ENCODE results near the gene P2RX6.
"Not testable (repeated sequence)": the region's sequence is repeated elsewhere in the genome, so short reads cannot be mapped to it uniquely, and the experiment has no call there.

P2RX6 gene

DNA sequence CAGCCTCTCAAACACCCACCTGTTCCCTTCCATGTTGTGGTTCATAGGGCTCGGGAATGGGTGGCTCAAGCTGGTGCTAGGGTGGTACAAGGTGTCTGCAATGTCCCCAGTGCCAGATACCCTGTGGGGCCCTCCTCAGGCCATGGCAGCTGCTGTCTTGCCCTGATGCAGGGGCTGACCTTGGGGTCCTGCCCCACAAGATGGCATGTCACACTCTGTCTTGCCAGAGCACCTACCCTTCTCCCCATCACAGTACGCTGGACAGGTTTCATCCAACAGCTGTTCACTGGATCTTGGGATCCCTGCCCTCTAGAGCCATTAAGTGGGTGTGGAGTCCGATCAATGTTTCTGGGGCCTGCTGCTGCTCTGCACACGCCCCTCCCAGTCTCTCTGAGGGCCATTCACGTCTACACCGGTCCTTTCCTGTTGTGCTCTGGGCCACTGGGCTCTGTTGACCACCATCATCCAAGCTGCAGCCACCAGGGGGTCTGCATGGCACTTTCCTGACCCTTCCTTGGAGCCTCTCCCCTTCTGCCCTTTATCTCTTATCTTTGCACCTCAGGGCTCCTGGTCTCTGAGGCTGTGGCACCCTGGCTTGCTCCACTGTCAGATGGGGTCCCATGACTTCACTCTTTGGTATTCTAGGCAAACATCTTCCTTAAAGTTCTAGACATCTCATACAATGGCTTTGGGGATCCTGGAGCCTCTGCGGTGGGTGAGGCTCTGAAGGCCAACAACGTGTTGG lies 37.9 kb downstream of the P2RX6 start:
- no peak for DNase-seq (ENCODE audit: low read depth in 2 of 2)

DNA sequence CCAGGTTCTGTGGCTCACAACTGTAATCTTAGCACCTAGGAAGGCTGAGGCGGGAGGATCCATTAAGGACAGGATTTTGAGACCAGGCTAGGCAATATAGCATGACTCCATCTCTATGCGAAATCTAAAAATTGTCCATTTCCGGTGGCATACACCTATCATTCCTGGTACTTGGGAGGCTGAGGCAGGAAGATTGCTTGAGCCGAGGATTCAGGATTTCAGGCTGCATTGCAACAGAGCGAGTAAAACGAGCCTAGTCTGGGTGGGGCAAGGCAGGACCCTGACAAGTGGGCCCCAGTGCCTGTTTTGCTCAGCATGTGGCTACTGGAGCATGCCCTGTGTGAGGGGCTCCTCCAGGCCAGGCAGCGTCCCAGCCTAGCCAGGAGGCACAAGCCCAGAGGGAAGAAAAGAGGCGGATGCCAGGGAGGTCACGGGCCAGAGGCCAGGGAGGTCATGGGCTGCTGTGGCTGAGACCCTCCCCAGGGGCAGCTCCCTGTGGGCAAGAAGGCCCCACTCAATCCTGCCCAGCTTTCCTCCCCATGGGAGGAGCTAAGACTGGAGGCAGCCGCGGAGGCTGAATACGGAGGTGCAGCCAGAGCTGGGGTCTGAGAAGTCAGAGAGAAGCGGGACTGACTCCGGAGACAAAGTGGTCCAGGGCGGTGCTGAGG lies 39.2 kb downstream of the P2RX6 start:
- DNase-seq (ENCODE audit: low read depth in 2 of 2): no peak

DNA sequence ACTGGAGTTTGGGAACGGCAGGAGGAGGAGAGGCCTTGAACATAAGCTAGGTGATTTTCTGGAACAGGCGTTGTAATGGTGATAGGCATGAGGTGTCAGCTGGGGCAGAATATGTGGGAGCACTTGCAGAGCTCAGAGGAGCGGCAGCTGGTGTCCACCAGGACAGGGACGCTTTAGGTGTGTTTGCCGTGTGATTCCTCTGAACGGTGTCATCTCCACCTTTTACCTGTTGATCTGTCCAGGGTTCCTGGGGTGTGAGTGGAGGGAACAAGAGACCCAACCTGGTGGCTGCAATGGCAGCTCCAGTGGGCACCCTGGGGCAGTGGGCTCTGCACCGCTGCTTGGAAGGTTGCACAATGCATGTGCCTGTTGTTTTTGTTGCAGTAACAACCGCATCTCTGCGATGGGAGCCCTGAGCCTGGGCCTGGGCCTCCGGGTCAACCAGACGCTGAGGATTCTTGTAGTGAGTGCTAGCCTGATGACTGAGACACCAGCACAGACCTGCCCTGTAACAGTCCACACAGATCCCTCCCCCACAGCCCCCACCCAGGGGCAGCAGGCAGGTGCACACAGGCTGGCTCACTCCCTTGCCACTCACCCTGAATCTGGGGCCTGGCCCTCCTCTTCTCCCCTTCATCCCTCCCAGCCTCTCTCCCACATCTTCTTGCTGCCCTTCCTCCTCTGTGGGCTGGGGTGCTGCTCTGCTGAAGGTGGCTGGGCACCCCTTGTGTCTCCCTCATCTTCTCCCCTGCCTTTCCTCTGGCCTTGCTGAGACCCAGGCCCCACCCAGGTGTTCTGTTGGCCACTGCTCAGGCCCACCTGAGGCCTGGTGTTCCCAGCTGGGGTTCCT lies 40.0 kb downstream of the P2RX6 start:
- no peak for DNase-seq (ENCODE audit: low read depth in 2 of 2)

DNA sequence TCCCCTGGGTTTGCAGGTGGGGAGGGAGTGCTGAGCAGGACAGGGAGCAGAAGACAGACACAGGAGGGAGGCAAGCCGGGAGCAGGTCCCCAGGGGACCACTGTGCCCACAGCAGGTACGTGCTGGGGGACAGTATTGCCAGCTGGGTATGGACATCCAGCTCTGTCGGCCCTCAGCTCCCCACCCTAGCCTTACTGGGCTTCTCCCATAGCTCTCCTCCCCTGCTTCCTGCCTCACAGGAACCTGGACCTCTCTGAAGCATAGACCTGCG lies 40.5 kb downstream of the P2RX6 start:
- DNase-seq (ENCODE audit: low read depth in 2 of 2): no peak

DNA sequence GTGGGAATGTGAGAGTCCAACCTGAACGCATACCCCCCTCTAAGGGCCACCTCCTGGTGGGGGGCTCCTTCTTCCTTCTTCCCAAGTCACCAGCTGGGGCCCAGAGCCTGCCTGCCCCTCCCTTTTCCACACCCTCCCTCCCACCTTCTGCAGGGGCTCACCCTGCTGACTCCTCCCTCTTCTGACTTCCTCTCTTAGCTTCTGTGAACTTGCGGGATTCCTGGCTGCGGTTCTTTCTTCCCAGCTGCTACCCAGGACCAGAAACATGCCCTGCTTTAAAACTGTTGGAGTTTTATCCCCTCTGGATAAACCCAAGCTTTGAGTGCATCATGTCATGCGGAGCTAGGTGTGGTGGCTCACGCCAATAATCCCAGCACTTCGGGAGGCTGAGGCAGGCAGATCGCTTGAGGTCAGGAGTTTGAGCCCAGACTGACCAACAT lies 40.9 kb downstream of the P2RX6 start:
- no peak for DNase-seq (ENCODE audit: low read depth in 2 of 2)

DNA sequence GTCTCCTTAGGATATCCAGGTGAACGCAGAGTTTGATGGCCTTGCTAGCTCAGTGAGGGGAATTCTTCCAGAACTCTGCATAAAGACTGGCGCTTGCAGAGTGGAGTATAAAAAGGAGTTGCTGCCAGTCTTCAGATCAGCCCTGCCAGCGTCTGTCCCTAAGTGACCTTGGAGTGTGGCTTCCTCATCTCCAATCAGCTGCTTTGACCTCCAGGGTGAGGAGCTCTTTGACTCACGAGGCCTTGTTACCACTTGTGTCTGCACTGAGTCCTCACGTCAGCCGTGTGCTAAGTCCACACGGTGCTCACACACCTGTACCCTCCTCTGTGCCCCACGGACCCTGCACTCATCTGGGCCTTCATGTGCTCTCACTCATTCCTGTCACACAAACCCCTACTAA lies 45.4 kb downstream of the P2RX6 start:
- not testable (repeated sequence) for DNase-seq (ENCODE audit: low read depth in 2 of 2)

DNA sequence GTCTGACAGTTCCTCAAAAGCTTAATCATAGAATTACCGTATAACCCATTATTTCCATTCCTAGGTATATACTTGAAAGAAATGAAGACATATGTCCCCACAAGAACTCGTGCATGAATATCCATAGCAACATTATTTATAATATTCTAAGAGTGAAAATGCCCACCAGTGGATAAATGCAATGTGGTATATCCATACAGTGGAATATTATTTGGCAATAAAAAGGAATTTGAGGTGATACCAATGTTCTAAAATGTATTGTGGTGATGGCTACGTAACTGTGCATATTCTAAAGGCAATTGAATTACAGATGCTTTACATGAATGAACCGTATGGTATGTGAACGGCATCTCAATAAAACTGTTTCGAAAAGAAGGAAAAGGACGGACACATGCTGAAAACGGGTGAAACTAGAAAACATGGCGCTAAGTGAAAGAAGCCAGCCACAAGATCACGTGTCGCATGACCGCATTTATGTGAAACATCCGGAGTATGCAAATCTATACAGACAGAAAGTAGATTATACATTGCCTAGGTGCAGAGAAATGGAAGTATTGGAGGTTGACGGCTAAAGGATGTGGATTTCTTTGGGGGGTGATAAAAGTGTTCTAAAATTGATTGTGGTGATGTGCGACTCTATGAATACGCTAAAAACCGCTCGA lies 46.8 kb downstream of the P2RX6 start:
- DNase-seq (ENCODE audit: low read depth in 2 of 2): not testable (repeated sequence)

DNA sequence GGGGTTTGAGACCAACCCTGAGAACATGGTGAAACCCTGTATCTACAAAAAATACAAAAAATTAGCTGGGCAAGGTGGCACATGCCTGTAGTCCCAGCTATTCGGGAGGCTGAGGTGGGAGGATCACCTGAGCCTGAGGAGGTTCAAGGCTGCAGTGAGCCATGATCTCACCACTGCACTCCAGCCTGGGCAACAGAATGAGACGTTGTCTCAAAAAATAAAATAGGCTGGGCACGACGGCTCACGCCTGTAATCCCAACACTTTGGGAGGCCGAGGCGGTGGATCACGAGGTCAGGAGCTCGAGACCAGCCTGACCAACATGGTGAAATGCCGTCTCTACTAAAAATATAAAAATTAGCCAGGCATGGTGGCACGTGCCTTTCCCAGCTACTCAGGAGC lies 49.5 kb downstream of the P2RX6 start:
- not testable (repeated sequence) for DNase-seq (ENCODE audit: low read depth in 2 of 2)

DNA sequence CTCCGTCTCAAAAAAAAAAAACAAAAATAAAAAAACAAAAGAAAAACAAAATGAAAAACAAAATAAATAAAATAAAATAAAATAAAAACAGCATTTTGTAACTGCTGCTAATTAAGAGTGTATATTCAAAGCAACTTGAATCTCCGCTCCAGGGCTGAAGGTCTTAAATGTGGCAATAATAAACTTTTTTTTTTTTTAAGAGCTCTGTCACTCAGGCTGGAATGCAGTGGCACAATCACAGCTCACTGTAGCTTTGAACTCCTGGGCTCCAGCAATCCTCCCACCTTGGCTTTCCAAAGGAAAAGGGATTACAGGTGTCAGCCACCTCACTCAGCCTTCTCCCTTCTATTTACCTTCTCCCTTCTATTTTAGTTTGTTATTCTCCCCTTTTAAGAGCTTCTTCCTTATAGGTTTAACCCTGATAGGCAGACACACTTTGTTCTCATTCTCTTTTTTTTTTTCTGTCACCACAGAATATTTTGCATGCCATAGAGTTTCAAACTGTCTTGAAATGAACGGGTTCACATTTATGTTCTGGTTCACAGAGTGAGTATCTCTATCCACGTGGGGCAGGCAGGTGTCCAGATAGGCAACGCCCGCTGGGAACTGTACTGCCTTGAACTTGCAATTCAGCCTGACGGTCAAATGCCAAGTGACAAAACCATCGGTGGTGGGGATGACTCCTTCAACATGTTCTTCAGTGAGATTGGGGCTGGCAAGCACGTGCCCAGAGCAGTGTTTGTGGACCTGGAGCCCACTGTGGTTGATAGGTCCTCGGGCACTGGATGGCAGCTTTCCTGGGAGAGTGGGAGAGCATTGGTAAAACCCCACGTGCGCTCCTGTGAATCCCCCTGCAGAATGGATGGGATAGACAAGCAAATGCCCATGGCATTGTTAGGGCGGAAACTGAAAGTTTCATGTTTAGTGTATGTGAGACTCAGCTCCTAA lies 50.2 kb downstream of the P2RX6 start:
- DNase-seq (ENCODE audit: low read depth in 2 of 2): no peak

DNA sequence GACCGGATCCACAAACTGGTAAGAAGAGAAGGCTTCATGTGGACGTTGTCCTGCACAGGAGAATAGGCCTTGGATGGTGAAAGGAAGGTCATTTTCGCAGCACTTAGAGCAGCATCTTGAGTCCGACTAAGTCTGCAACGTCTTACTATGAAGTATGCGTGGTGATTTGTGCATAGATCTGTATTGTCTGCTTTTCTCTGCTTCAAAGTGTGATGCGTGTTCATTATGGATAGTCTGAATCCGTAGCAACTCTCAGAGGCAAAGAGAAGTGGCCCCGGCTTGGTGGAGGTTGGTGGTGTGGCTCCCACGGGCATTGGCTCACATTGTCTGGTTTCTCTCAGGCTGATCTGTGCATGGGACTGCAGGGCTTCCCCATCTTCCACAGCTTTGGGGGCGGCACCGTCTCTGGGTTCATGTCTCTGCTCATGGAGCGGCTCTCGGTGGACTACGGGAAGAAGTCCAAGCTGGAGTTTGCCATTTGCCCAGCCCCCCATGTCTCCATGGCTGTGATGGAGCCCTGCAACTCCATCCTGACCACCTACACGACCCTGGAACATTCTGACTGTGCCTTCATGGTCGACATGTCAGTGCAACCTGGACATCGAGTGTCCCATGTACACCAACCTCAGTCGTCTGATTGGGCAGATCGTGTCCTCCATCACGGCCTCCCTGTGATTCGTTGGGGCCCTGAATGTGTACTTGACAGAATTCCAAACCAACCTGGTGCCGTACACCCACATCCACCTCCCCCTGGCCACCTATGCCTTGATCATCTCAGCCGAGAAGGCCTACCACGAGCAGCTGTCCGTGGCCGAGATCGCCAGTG lies 52.3 kb downstream of the P2RX6 start:
- no peak for DNase-seq (ENCODE audit: low read depth in 2 of 2)

GRCh38 chr22:21067901-21068680 lies 53.1 kb downstream of the P2RX6 start:
- DNase-seq (ENCODE audit: low read depth in 2 of 2): no peak

DNA sequence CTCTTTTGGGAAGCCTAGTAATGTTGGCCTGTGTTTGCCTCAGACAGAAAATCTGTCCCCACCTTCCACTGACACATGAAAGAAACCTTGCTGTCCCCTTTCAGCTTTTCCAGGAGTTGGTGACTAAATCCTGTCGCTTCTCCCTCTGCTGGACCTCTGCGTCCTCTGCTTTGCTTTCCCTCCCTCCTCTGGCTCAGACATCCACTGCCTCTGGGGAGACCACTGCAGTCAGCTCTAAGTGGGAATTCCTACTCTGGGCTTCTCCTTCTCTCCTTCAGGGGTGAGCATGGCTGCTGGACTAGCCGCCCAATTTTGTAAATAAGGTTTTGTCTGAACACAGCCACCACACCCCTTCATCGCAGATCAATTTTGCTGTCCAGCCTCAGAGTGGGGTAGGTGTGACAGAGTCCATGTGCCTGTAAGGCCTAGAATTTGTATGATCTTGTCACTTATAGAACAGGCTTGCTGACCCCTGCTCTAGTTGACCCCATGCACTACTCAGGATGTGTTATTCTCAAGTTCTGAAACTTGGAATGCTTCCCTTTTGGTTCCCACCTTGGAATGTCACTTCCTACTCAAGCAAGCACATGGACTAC lies 53.8 kb downstream of the P2RX6 start:
- no peak for DNase-seq (ENCODE audit: low read depth in 2 of 2)

DNA sequence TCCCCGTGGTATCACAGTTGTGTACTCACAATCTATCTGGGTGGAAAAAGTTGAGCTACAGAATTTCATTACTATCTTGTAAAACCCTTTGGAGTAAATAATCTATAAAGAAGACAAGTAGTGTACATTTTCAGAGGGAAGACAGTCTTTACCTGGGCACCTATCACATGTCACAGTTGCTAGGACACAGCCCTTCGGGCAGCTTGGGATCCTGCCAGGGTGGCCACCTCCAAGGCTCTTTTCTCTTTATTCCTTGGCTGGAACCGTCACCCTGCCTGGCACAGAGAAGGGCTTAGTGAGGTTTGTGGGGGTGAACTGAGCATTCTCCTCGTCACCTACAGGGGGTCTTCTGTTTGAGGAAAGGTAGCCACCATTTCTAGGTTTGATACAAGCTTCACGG lies 54.4 kb downstream of the P2RX6 start:
- no peak for DNase-seq (ENCODE audit: low read depth in 2 of 2)

- DNase-seq (ENCODE audit: low read depth in 2 of 2): no peak
These were observed 56.0 kb downstream of the P2RX6 start for GRCh38 chr22:21070690-21071615.

DNA sequence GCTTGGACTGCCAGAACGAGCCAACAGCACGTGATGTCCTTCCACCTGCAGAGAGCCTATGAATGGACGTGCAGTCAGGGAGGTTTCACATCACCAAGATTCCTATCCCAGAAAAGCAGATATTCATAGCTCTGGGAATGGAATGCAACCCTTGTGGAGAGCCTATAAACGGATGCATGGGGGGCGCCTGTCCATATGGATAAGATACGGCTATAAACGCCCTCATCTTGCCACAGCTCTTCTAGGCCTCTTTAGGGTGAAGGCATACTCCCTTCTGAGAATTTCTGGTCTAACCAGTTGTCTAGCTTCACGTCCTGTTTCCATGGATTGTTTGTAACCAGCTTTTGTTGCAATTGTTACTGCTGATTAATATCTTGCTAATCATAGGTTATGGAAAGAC lies 56.8 kb downstream of the P2RX6 start:
- not testable (repeated sequence) for DNase-seq (ENCODE audit: low read depth in 2 of 2)

GRCh38 chr22:21073023-21073422 lies 58.1 kb downstream of the P2RX6 start:
- no peak for DNase-seq (ENCODE audit: low read depth in 2 of 2)

GRCh38 chr22:21073482-21073881 lies 58.5 kb downstream of the P2RX6 start:
- DNase-seq (ENCODE audit: low read depth in 2 of 2): no peak

All from stimulated activated CD8-positive, alpha-beta memory T cell treated with anti-CD3 and anti-CD28 coated beads, Interleukin-7, amount 100 ng/mL, for 4 hours (primary cell).